22Rv1 (cell line): Measurements from ENCODE around the gene PRSS1.

Experiments
- CTCF ChIP-seq: fragments of 450-650 bp; IDR thresholded peaks from 2 replicates; pipeline ENCODE4 v1.5.1; 2017; ENCODE audit warnings: mild to moderate bottlenecking
- ZFX ChIP-seq: fragments of 450-650 bp; IDR thresholded peaks from 2 replicates; pipeline ENCODE4 v1.6.1; 2017; ENCODE audit warnings: antibody characterized with exemption, borderline replicate concordance

GRCh38 chr7:142762104-142762503 is 12.8 kb downstream of the PRSS1 start:
- TF ChIP-seq CTCF (no peak), ZFX (no peak)
